HG02973 (cell line): Measurements from ENCODE around the gene GMEB2.
"Not testable (repeated sequence)": the region's sequence is repeated elsewhere in the genome, so short reads cannot be mapped to it uniquely, and the experiment has no call there.

Experiments
- ATAC-seq: cut with Tn5 transposase; IDR thresholded peaks from one replicate; pipeline ENCODE4 v1.9.1; 2021; ENCODE audit warnings: moderate library complexity; ENCODE audit not compliant: unreplicated experiment

The GMEB2 gene

DNA sequence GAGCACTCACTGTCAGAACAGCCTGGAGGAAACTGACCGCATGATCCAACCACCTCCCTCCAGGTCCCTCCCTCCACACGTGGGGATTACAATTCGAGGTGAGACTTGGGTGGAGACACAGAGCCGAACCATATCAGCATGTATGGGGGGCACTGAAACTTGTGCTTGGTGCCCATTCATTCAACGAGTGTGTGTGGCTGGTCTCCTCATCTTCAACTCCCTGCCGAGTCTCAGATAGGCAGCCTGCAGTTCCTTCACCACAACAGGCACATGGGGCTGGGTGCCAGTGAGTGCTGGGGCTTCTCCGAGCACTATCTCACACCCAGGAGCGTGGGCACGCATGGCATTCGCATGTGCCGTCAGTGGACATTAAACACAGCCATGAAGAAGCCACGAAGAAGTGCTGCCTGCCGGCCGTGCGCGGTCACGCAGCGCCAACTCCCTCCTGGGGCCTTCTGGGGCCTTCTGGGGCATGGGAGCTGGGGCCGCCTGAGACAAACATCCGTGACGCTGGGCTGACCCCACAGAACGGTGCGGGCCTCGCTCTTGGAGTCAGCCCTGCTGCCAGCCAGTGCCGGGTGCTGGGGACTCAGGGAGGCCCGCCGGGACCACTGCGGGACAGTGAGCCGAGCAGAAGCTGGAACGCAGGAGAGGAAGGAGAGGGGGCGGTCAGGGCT is 30.5 kb upstream of the GMEB2 start:
- no peak for ATAC-seq

DNA sequence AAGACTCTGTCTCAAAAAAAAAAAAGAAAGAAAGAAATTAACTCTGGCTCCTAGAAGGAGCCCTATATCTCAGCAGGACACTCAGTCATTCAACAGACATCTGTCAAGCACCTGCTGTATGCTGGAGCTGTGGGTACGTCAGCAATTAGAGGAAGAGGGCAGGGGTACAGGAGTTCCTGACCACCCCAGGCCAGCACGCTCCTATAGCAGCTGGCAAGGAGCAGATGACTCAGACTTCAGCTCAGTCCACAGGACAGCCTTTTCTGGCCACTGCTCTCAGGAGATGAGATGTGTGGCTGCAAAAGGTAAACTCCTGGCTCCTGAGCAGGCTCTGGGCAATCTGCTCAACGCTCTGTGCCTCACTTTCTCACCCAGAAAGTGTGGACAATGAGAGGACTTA is 29.6 kb upstream of the GMEB2 start:
- ATAC-seq, result no peak

DNA sequence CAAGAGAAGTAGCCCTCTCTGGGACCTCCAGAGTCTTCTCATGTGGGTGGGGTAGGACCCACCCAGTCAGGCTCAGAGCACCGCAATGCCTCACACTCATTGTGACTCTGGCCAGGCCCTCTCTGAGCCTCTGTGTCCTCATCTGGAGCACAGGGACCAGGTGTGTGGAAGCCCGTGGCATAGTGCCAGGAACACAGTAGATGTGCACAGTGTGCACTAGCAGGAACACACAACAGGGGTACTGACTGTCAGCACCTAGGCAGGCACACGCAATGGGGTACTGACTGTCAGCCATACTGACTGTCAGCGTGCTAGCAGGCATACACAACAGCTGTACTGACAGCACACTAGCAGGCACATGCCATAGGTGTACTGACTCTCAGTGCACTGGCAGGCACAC is 28.3 kb upstream of the GMEB2 start:
- ATAC-seq, result no peak

DNA sequence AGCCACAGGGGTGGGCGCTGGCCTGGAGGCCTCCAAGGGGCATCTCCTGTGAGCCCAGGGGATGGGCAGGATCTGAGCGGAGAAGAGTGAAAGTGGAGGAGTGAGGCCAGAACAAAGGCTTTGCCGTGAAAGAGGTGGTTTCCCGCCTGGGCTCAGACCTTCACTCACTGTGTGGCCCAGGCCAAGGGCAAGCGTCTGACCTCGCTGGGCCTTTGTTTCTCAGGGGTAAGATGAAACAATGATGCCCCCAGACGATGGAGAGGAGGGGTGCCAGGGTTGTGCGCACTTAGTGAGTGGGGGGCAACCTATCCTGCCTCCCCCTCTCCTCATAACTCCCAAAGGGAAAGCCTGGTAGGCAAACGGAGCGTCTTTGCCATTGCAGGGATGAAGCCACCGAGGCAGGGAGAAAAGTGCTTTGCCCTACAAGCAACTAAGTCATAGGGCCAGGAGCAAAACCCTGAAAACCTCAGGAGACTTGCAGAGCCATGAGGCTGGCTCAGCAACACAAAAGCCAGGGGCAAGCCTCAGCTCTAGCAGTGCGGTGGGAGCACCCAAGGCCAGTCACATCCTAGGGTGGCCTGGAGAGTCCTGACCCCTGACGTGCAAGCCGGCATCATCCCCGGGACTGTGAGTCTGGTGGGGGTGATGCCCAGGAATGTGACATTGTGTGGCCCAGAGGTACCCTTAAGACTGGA is 27.2 kb upstream of the GMEB2 start:
- ATAC-seq, result no peak

DNA sequence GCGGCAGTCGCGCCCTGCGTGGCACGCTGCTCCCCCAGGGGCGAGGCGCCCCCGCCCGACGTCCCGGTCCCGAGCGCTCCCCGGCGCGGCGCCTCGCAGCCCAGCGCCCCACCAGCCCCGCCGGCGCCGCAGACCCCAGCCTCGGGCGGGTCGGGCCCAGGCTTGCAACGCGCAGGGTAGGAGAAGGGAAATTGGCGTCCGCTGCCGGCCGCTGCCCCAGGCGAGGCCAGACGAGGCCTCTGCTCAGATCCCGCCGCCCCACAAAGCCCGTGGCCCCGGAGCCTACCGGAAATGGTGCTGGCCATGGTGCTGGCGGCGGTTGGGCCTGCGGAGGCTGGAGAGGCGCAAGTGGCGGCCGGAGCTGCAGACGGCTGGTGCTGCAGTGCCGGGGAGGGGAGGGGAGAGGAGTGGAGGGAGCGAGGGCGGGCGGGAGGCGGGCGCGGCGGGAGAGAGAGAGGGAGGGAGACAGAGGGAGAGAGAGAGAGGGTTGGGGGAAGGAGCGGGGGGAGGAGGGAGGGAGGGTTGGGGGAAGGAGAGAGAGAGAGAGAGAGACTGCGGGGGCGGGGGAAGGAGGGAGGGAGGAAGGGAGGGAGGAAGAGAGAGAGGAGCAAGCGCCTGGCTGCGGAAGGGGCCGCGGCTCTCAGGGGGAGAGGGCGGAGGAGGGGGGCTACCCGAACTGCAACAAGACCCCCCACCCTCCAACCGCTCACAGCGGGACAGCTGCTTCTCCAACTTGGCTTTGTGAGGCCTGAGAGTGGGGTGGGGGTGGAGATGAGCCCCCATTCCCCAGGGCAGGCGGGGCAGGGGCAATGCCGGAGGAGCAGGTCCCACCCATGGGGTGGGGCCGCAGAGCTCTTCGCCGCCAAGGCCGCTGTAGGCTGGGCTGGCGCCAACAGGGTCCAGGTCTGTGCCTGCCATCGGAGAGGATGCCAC is 26.4 kb upstream of the GMEB2 start, which contains the start of gene STMN3:
STMN3 (minus strand) TSS at position 384 of the 933 bp plus-strand sequence; CDS start at position 305, 79 bp downstream.
- no peak for ATAC-seq

DNA sequence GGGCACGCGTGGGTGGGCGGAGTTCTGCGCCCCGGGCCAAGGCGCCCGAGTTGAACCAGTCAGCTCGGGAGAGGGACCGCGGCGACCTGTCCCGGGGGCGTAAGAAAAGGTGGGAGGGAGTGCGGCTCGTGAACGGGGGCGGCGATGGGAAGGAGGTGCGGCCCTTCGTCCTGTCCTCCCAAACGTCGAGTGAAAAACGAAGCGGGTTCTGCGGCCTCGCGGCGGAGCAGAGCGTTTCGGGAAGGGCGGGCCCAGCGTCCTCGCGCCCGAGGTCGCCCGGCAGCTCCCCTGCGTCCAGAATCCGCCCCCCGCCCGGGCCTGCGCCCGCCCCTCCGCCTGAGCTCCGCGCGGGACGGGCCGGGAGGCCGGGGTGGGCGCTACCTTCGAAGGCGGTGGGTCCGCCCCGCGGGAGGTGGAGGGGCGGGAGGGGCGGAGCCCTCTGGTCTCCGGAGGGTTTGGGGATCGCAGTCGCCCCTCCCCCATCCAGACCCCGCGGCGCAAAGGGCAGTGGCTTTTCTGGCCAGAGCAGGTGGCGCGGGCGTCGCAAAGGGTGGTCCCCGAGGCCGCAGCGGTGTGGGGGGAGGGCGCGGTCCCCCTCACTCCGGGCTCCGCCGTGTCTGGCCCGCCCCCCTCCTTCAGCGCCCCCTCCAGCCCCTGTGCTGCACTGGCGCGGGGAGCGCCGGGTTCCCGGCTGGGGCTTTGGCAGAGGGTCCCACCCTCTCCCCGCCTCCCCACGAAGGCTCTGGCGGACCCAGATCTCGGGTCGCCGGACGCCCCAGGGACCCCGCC is 25.5 kb upstream of the GMEB2 start:
- ATAC-seq, result no peak

DNA sequence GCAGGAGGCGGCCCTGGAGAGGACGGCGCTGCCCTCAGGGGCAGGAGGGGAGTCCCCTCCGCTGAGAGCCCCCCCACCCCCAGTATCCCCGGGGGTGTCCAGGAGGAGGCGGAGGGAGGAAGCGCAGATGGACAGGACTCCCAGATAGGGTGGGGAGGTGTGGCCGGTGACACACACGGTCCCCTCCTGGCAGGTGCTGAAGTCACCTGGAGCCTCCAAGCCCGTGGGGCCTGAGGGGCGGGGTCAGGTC is 25.0 kb upstream of the GMEB2 start:
- ATAC-seq, result no peak

DNA sequence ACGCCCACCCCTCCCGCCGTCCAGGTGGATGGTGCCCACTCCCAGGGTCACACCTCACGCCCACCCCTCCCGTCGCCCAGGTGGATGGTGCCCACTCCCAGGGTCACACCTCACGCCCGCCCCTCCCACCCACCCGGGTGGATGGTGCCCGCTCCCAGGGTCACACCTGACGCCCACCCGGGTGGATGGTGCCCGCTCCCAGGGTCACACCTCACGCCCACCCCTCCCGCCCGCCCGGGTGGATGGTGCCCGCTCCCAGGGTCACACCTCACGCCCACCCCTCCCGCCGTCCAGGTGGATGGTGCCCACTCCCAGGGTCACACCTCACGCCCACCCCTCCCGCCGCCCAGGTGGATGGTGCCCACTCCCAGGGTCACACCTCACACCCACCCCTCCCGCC is 23.6 kb upstream of the GMEB2 start:
- not testable (repeated sequence) for ATAC-seq

DNA sequence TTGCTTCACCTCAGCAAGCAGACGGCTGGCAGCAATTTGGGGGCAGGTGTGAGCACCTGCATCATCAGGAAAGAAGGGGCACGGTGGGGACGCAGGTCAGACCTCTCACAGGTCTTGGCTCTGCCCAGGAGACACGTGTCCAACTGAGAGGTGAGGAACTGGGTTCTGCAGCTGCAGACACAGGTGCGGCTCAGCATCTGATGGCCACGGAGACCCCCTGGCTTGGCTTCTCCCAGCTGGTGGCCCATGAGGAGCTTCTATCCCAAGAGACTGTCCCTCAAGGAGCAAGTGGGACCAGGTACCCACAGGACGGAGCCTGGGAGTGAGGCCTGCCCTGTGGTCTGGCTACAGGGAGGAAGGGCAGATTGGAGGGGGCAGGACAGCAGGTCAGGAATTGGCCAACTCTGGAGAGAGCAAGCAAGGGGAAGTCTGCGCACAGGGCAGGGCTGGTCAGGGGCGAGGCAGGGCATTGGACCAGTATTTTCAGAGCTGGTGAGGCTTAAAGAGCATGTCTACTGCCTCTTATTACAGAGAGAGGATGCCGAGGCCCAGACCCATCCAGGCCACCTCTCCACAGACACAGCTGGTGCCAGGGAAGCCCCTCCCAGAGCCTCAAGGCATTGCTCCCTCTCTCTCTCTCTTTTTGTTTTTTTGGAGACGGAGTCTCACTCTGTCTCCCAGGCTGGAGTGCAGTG is 22.1 kb upstream of the GMEB2 start:
- no peak for ATAC-seq

DNA sequence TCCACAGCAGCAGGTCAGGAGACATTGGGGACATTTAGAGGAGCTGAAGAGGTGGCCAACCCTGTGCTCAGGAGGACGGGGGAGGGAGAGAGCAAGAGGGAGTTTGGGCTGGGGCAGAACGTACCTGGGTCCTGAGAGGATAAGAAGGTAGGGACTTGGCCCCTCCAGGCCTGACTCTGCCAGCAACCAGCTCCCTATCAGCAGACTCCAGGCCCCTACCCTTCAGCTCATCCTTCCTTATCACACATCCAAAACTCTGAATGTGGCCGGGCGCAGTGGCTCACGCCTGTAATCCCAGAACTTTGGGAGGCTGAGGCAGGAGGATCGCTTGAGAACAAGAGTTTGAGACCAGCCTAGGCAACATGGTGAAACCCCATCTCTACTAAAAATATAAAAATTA is 21.3 kb upstream of the GMEB2 start:
- no peak for ATAC-seq

DNA sequence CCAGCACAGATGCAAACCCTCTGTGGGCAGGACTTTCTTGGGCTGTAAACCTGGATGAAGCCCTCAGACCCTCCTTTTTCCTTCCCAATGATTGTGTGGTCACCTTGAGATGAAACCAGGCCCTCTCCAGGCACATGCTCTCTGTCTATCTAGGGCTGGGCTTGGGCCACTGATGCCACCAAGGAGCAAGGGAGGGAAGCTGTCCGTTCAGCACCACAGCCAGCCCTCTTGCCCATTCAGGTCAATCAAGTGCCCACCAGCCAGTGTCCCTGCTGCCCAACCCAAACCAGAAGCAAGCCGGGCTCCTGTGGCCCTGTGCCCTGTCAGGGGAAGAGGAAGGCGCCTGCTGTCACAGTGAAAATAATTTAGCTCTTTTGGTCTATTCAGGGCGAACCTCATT is 18.3 kb upstream of the GMEB2 start:
- no peak for ATAC-seq

DNA sequence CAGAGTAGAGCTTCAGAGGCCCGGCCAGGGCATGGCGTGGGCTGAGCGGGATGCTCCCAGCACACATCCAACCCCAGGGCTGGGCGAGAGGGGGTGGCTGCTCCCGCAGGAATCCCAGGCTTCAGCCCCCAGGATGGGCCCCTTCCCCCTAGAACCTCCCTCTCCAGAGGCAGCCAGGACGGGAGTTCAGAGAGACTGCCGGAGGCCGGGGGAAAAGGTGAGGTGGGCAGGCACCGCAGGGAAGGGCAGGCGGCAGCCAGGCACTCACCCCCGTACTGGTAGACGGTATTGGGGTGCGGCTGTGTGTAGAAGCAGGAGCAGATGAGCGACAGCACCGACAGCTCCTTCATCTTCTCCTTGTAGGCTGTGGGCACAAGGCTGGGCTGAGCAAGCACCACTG is 17.0 kb upstream of the GMEB2 start:
- no peak for ATAC-seq

DNA sequence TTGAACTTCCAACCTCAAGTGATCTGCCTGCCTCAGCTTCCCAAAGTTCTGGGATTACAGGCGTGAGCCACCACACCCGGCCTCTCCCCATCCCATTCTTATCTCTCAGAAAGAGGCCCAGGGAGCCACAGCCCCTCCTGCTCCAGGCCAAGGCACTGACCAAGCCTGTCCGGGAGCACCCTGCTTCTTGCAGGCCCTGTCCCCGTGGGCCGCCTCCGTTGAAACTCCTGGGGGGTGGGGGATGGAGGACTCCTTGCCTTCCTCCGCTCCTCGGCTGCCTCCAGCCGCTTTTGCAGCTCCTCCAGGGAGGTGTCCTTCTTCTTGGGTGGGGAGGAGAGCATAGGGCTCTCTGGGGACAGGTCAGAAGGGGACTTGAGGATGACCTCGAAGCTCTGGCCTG is 16.6 kb upstream of the GMEB2 start:
- ATAC-seq, result no peak

DNA sequence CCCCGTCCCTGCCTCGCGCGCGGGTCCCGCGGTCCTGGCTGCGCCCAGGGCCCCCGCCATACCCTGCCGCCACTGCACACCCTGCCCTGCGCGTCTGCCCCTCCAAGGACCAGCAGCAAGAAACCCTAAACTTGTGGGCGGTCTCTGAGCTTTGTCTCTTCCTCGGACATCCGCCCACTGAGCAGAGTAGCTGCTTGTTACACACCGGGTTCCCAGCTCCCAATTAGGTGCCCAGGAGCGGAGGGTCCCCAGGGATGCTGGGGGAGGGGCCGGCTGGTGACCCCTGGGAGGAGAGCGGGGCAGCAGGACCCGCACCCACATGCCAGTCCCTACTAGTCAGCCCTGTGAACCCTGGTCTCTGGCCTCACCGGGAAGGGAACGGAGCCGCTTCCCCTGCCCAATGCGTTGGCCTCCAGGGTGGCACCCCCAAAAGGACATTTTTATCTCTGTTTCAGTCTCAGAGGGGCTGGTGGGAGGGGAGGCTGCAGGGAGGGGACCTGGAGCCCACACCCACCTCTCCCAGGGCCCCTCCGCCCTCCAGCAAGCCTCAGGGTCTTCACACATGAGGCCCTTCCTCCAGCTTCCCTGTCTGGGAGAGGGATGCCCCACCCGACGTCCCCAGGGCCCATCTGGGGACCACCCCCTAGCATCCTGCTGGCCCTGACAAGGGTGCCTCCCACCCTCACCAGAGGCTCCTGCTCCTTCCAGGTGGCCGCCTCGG is 15.8 kb upstream of the GMEB2 start:
- no peak for ATAC-seq

DNA sequence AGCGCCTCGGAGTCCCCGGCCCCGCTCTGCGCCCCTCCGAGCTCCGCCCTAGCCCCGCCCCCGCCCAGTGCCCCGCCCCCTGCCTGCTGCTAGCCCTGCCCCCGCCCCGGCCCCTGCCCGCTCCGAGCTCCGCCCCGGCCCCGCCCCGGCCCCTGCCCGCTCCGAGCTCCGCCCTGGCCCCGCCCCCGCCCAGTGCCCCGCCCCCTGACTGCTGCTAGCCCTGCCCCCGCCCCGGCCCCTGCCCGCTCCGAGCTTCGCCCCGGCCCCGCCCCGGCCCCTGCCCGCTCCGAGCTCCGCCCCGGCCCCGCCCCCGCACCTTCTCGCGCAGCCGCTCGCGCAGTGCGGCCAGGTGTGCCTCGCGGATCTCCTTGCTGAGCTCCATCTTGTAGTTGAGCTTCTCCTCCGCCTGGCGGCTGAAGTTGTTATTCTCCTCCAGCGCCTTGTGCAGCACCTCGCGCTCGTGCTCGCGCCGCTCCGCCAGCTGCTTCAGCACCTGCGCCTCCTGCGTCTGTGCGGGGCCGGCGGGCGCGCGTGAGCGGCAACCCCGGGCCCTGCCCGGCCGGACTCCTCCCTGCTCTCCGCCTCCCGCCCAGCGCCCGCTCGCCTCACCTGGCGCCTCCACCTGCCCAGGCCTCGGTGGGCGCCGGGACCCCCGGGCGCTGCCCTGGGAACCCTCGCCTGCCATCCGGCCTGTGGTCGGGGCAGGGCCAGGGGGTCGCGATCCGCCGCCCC is 15.1 kb upstream of the GMEB2 start:
- peak; percentile 58 for ATAC-seq

DNA sequence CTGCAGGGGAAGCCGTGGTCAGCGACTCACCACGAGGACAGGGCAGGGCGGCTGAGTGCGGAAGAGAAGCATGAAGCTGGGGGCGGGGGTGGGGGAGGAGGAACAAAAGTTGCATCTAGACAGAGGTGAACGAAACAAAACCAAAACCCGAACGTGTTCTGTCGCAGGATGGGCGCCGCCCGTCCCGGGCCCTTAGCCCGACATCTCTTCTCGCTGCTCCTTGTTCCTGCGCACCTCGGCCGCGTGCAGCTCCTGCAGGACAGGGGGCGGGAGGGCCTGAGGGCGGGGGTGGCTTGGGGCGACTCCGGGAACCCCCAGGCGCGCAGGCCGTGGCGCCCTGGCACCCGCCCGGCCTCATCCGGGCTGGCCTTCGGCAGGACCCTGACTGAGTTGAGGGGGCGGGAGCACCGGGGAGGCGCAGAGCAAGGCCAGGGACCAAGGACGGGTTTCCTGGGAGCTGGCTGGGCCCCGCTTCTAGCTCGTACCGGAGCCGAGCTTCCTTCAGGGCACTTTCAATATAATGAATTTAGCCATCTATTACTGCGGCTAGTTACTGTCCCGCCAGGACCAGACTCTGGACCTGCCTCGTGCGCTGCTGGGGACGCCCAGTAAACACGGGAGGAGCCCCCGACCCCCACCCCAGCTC is 14.4 kb upstream of the GMEB2 start:
- peak; percentile 28 for ATAC-seq

DNA sequence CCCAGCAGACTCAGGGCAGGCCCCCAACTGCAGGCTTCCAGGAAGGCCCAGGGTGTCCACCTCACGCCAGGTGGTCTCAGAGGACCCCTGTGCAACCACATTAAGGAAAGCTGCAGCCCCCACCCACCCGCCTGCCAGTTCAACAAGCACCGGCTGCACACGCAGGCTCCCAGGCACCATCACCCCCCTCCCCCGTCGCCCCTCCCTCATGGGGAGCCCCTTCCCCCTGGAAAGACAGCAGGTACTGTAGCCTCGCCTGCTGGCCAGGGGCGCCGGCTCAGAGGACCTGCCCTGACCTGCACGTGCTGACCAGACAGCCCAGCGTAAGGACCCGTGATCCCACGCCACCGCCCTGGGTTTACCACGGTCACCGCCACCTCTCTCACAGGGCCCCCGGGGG is 13.8 kb upstream of the GMEB2 start:
- not testable (repeated sequence) for ATAC-seq

DNA sequence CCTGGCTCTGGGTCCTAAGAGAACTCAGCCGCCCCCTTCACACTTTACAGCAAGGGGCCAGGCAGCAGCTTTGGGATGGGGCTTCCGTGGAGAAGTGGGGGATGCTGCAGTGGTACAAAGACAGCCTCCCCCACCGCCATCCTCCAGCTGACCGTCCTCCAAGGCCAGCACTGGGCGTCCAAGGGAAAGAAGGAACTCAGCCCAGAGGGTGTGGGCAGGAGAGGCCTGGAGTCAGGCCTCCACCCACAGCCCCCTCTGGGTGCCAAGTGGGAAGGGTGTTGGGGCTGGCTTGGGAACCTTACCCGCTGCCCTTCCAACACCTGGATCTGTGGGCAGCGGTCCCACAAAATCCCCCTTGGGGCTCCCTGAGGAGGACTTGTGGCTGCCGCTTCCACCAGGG is 13.2 kb upstream of the GMEB2 start:
- ATAC-seq, result no peak
